T-helper 1 cell treated with Interleukin-12 subunit alpha and Interleukin-12 subunit beta and Interleukin-4 antibody, amounts not matched to agents 30 μg/mL and 1 μg/mL, for 36 hours (primary cell): ENCODE results near the gene FRRS1L.

Source experiments
- H3K27ac Mint-ChIP-seq: one replicate; pipeline ENCODE4 v1.8.0; 2021; ENCODE audit warnings: mild to moderate bottlenecking, mixed read lengths
- H3K27me3 Mint-ChIP-seq: one replicate; pipeline ENCODE4 v1.8.0; 2021; ENCODE audit warnings: low read depth, mixed read lengths
- H3K36me3 Mint-ChIP-seq: one replicate; pipeline ENCODE4 v1.8.0; 2021; ENCODE audit warnings: low read depth, mixed read lengths
- H3K4me1 Mint-ChIP-seq: one replicate; pipeline ENCODE4 v1.8.0; 2021; ENCODE audit warnings: low read depth, mixed read lengths
- H3K4me3 Mint-ChIP-seq: one replicate; pipeline ENCODE4 v1.8.0; 2021; ENCODE audit warnings: mild to moderate bottlenecking, moderate library complexity, mixed read lengths
- H3K9me3 Mint-ChIP-seq: one replicate; pipeline ENCODE4 v1.8.0; 2021; ENCODE audit warnings: mixed read lengths

Gene FRRS1L

GRCh38 chr9:109186857-109187520, 19.9 kb upstream of the FRRS1L start:
- H3K27ac Mint-ChIP-seq: no peak overlapping the region
- no peak overlapping the region for H3K4me3 Mint-ChIP-seq
- H3K4me1 Mint-ChIP-seq: peaks cover 2% of the 10 kb centered on the region
- H3K9me3 Mint-ChIP-seq: no peaks in the 10 kb centered on the region
- peaks cover 8% of the 10 kb centered on the region for H3K27me3 Mint-ChIP-seq
- no peaks in the 10 kb centered on the region for H3K36me3 Mint-ChIP-seq

- Mint-ChIP-seq H3K4me1 (peaks cover 5% of the 10 kb centered on the region), H3K9me3 (no peaks in the 10 kb centered on the region), H3K27me3 (peaks cover 27% of the 10 kb centered on the region), H3K27ac (no peak overlapping the region), H3K36me3 (no peaks in the 10 kb centered on the region), H3K4me3 (no peak overlapping the region)
Measured at GRCh38 chr9:109182940-109183798, 16.1 kb upstream of the FRRS1L start.

DNA sequence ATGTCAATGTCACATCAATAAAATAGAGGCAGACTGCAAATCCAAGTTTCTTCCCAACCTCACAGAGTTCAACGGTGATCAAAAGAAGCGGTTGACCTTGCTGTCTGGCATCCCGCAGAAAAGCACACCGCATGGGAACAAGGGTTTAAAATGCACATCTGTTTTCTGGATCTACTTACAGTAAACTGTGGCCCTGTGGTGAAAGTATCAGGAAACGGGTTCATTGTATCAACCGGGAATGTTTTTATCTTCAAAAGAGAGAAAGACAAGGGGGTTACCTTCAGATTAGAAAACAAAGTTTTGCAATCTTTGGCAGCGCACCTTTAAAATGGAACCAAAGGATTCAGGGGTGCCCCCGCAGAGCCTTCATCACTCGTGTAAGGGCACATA, 15.5 kb upstream of the FRRS1L start:
- Mint-ChIP-seq H3K27ac (no peak overlapping the region), H3K36me3 (no peaks in the 10 kb centered on the region), H3K4me1 (peaks cover 5% of the 10 kb centered on the region), H3K27me3 (peaks cover 27% of the 10 kb centered on the region), H3K4me3 (no peak overlapping the region), H3K9me3 (no peaks in the 10 kb centered on the region)

- peaks cover 5% of the 10 kb centered on the region for H3K4me1 Mint-ChIP-seq
- no peaks in the 10 kb centered on the region for H3K9me3 Mint-ChIP-seq
- peaks cover 24% of the 10 kb centered on the region for H3K27me3 Mint-ChIP-seq
- H3K27ac Mint-ChIP-seq: no peak overlapping the region
- H3K36me3 Mint-ChIP-seq: no peaks in the 10 kb centered on the region
- no peak overlapping the region for H3K4me3 Mint-ChIP-seq
Measured at GRCh38 chr9:109181284-109181683, 14.2 kb upstream of the FRRS1L start.

- H3K4me1 Mint-ChIP-seq: peaks cover 5% of the 10 kb centered on the region
- no peak overlapping the region for H3K27ac Mint-ChIP-seq
- no peaks in the 10 kb centered on the region for H3K9me3 Mint-ChIP-seq
- no peak overlapping the region for H3K4me3 Mint-ChIP-seq
- peaks cover 24% of the 10 kb centered on the region for H3K27me3 Mint-ChIP-seq
- no peaks in the 10 kb centered on the region for H3K36me3 Mint-ChIP-seq
Measured at GRCh38 chr9:109179801-109180523, 12.9 kb upstream of the FRRS1L start.

DNA sequence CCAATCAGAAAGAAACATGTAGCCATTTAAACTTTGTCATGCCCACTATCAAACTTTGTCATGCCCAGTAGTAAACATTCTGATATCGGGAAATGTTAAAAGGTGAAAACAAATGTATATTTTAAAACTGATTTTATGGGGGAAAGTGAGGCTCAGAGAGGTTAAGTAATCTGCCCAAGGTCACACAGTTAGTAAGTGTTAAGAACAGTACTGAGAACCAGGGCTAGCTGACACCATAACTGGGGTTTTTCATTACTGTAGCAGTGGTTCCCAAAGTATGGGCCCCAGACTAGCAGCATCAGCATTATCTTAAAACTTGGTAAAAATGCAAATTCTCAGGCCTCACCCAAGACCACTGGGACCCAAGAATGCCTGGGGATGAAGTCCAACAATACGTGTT, 9.9 kb upstream of the FRRS1L start:
- Mint-ChIP-seq H3K36me3 (no peaks in the 10 kb centered on the region), H3K4me1 (peaks cover 5% of the 10 kb centered on the region), H3K9me3 (no peaks in the 10 kb centered on the region), H3K27me3 (peaks cover 30% of the 10 kb centered on the region), H3K27ac (no peak overlapping the region), H3K4me3 (no peak overlapping the region)

- peaks cover 33% of the 10 kb centered on the region for H3K27me3 Mint-ChIP-seq
- H3K27ac Mint-ChIP-seq: no peak overlapping the region
- no peaks in the 10 kb centered on the region for H3K36me3 Mint-ChIP-seq
- no peak overlapping the region for H3K4me3 Mint-ChIP-seq
- H3K9me3 Mint-ChIP-seq: no peaks in the 10 kb centered on the region
- H3K4me1 Mint-ChIP-seq: peaks cover 3% of the 10 kb centered on the region
Measured at GRCh38 chr9:109176386-109176785, 9.3 kb upstream of the FRRS1L start.

DNA sequence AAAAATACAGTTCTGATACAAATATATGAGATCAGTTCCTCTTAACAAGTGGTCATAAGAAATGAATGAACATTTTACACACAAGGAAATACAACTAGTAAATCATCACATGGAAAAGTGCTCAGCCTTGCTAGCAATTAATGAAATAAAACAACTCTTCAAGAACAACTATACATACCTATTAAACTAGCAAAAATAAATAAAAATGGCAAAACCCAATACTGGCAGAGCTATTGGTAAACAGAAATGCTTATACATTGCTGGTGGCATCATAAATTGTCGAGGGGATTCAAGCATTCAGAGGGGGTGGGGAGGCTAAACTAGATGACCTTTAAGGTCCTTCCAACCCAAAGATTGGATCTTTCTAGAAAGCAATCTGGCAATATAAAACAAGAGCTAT, 5.9 kb upstream of the FRRS1L start:
- Mint-ChIP-seq H3K27me3 (peaks cover 24% of the 10 kb centered on the region), H3K27ac (no peak overlapping the region), H3K36me3 (no peaks in the 10 kb centered on the region), H3K4me3 (no peak overlapping the region), H3K4me1 (no peaks in the 10 kb centered on the region), H3K9me3 (no peaks in the 10 kb centered on the region)

DNA sequence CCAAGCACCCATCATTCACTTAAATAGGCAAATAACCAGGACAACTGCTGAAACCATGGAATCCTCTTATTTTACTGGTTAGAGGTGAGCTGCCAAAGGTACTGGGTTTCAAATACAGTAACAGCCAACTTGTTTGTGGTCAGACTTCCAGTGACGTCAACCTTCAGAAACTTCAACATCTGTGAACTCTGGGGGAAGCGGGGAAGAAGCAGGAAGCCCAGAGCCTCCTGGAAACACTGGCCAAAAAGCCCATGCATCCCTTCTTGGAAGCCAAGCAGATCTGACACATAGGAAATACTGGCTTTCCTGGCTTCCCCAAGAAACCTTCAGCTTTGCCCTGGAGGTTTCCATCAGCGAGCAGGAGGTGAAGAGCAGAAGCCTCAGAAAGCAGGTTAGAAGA, 4.9 kb upstream of the FRRS1L start:
- Mint-ChIP-seq H3K9me3 (no peaks in the 10 kb centered on the region), H3K27ac (no peak overlapping the region), H3K36me3 (no peaks in the 10 kb centered on the region), H3K4me3 (no peak overlapping the region), H3K4me1 (peaks cover 2% of the 10 kb centered on the region), H3K27me3 (peaks cover 32% of the 10 kb centered on the region)

GRCh38 chr9:109168170-109168569, 1.1 kb upstream of the FRRS1L start:
- Mint-ChIP-seq H3K36me3 (peaks cover 1% of the 10 kb centered on the region), H3K27ac (no peak overlapping the region), H3K4me1 (peaks cover 2% of the 10 kb centered on the region), H3K9me3 (peaks cover 8% of the 10 kb centered on the region), H3K27me3 (peaks cover 52% of the 10 kb centered on the region), H3K4me3 (no peak overlapping the region)

DNA sequence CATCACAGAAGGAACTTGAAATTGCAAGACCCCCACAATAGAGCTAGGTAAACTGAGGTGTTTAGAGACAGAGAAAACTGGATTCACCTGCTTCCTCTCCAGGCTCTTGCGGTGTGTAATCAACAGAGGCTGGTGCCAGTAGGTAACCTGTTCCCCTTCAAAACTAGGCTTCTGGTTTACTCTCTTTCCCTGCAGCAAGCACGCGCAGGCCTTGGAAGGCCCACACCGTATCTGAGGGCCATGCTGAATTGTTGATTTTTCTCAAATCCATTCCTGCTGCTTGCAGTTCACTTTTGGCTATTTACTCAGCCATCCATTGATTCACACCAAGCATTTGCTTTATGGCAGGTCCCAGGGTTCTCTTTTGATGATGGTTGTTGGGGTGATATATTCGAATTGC, 667 bp upstream of the FRRS1L start:
- Mint-ChIP-seq H3K4me1 (peaks cover 2% of the 10 kb centered on the region), H3K36me3 (peaks cover 1% of the 10 kb centered on the region), H3K9me3 (peaks cover 8% of the 10 kb centered on the region), H3K27ac (no peak overlapping the region), H3K27me3 (peaks cover 55% of the 10 kb centered on the region), H3K4me3 (no peak overlapping the region)

DNA sequence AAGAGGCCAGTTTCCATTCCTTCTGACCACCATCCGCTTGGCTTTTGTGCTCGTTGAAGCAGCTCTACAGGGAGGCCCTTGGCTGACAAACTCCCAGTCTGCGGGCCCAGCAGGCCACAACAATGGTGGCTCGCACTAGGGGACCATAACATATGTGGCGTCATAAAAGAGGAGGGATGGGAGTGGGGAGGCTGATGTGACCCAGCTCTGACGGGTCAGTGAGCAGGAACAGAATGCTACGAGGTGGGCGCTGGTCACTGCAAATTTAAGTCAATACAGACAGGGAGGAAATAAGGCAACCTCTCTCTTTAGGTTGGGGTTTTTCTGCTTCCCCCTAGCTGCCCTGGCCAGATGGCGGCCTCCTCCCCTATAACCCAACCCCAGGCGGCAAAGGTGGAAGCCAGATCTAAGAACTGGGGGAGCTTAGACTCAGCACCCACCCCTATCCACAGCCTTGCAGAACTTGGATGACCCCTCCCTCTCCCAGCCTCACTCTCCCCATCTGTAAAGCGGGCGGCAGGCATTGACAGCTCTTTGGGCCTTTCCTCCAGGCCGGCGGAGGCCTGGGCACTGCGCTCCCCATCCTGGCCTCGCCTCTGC, 778 bp downstream of the FRRS1L start:
- H3K4me3 Mint-ChIP-seq: no peak overlapping the region
- H3K9me3 Mint-ChIP-seq: peaks cover 8% of the 10 kb centered on the region
- peaks cover 2% of the 10 kb centered on the region for H3K4me1 Mint-ChIP-seq
- peaks cover 54% of the 10 kb centered on the region for H3K27me3 Mint-ChIP-seq
- H3K36me3 Mint-ChIP-seq: peaks cover 1% of the 10 kb centered on the region
- no peak overlapping the region for H3K27ac Mint-ChIP-seq

GRCh38 chr9:109164042-109164441, 3.0 kb downstream of the FRRS1L start:
- Mint-ChIP-seq H3K4me1 (peaks cover 2% of the 10 kb centered on the region), H3K27me3 (peaks cover 58% of the 10 kb centered on the region), H3K36me3 (peaks cover 1% of the 10 kb centered on the region), H3K4me3 (no peak overlapping the region), H3K27ac (no peak overlapping the region), H3K9me3 (peaks cover 8% of the 10 kb centered on the region)

- Mint-ChIP-seq H3K27ac (no peak overlapping the region), H3K4me1 (peaks cover 2% of the 10 kb centered on the region), H3K27me3 (peaks cover 60% of the 10 kb centered on the region), H3K9me3 (peaks cover 11% of the 10 kb centered on the region), H3K4me3 (no peak overlapping the region), H3K36me3 (peaks cover 1% of the 10 kb centered on the region)
Measured at GRCh38 chr9:109163194-109163593, 3.9 kb downstream of the FRRS1L start.
